Smooth muscle cell (in vitro differentiated cells): Measurements from ENCODE around the gene HEPACAM2. TPM values are rescaled to one million over a fixed set of nuclear protein-coding genes. Genes with fewer than 3 reads are reported as not detected.

Source experiments
- DNase-seq: peaks from one replicate; lab custom pipeline; 2025; ENCODE audit not compliant: unreplicated experiment; lab: John Stamatoyannopoulos, UW
- H2AFZ ChIP-seq: fragments of 200-600 bp; sonication (generic); 2 replicates; pipeline ENCODE4 v1.6.0; 2016; ENCODE audit warnings: antibody characterized with exemption, low read depth, mild to moderate bottlenecking
- H3F3A ChIP-seq: fragments of 200-600 bp; sonication (generic); 2 replicates; pipeline ENCODE4 v1.6.0; 2017; ENCODE audit warnings: antibody characterized with exemption, low read depth
- H3K27ac ChIP-seq: fragments of 200-600 bp; sonication (generic); 2 replicates; pipeline ENCODE4 v1.5.1; 2016; ENCODE audit warnings: low read depth, mild to moderate bottlenecking
- H3K27me3 ChIP-seq: fragments of 200-600 bp; sonication (generic); 2 replicates; pipeline ENCODE4 v1.6.1; 2016; ENCODE audit warnings: low read depth, mild to moderate bottlenecking
- H3K36me3 ChIP-seq: fragments of 200-600 bp; sonication (generic); 2 replicates; pipeline ENCODE4 v1.5.1; 2016; ENCODE audit warnings: low read depth
- H3K4me1 ChIP-seq: fragments of 200-600 bp; sonication (generic); 2 replicates; pipeline ENCODE4 v1.5.1; 2016; ENCODE audit warnings: low read depth
- H3K4me2 ChIP-seq: fragments of 200-600 bp; sonication (generic); 2 replicates; pipeline ENCODE4 v1.6.0; 2016; ENCODE audit warnings: mild to moderate bottlenecking
- H3K4me3 ChIP-seq: fragments of 200-600 bp; sonication (generic); 2 replicates; pipeline ENCODE4 v1.5.1; 2016; ENCODE audit warnings: mild to moderate bottlenecking
- H3K79me2 ChIP-seq: fragments of 200-600 bp; sonication (generic); 2 replicates; pipeline ENCODE4 v1.6.0; 2016; ENCODE audit warnings: low read depth, mild to moderate bottlenecking
- H3K9ac ChIP-seq: fragments of 200-600 bp; sonication (generic); 2 replicates; pipeline ENCODE4 v1.6.0; 2016; ENCODE audit warnings: low read depth
- H3K9me3 ChIP-seq: fragments of 200-600 bp; sonication (generic); replicated peaks from 2 replicates; pipeline ENCODE4 v1.5.1; 2016; ENCODE audit warnings: low read depth
- H4K20me1 ChIP-seq: fragments of 200-600 bp; sonication (generic); 2 replicates; pipeline ENCODE4 v1.6.0; 2016; ENCODE audit warnings: low read depth
- CTCF ChIP-seq: fragments of 200-600 bp; sonication (generic); IDR thresholded peaks from 2 replicates; pipeline ENCODE4 v1.5.1; 2017; ENCODE audit warnings: borderline replicate concordance, mild to moderate bottlenecking, antibody characterized with exemption; ENCODE audit not compliant: insufficient read depth, poor library complexity, severe bottlenecking
- WGBS: methylation state at CpG from one replicate; pipeline ENCODE4 v1.1.7; 2016; ENCODE audit warnings: low lambda C conversion rate; 5-methylcytosine and 5-hydroxymethylcytosine counted together
- polyA plus RNA-seq: library from polyadenylated mRNA; unstranded; fragments of >200 nt; fragmentation: Nextera tagmentation; extraction: Ambion mirVana; gene quantifications from 2 replicates; pipeline ENCODE4 v1.2.1, GENCODE V29; 2016
- total RNA-seq: library from RNA; depleted of rRNA; stranded (reverse); fragments of >200 nt; gene quantifications from 2 replicates; pipeline ENCODE4 v1.2.3, GENCODE V29; 2014

HEPACAM2 gene
- total and polyA plus RNA-seq, 2 experiments from 2014 or later, result not detected

DNA sequence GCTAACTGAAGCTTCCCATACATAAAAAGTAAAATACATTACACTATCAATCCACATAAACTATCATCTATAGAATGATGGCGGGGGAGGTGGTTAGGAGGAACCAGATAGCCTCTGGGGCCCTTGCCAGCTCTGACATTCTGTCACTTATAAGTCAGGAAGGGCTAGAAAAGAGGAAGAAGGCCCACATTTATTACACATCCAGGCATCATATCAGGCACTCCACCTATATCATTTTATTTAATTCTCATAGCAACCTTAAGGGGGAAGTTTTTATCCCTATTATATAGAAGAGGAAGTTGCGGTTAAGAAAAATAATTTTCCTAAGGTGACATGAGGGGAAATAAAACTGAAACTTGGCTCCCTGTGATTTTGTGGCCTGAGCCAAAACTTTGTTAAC, 29.9 kb downstream of the HEPACAM2 start:
- no peaks in the 10 kb centered on the region for H3K79me2 ChIP-seq

DNA sequence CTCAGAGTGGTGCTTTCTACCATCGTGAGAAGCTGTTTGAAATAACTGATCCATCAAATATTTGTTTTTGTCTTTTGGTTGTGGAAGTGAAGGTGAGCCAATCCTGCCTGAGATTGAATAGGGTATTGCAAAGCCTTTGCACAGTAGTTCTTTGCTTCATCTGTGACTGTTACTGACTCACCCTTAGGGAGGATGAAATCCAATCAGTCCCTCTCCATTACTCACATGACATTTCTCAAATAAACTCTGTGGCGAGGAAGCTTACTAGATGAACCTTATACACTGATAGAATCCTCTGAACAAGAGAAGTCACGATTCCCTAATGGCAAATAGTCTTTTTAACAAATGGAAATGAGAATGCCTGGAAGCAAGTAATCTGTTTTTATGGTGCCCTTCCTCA, 31.9 kb downstream of the HEPACAM2 start:
- H4K20me1 ChIP-seq, result no peaks in the 10 kb centered on the region
- H3K9me3 ChIP-seq, result no peaks in the 10 kb centered on the region
- DNase-seq, result no peak
- no peaks in the 10 kb centered on the region for H3K79me2 ChIP-seq
- H3K36me3 ChIP-seq, result no peaks in the 10 kb centered on the region
- no peak overlapping the region for H2AFZ ChIP-seq
- TF ChIP-seq CTCF, result no peak
- WGBS, result 50% methylated on average over 3 of the region's 3 CpGs
- H3K27me3 ChIP-seq, result peaks cover 55% of the 10 kb centered on the region
- H3K4me1 ChIP-seq, result no peaks in the 10 kb centered on the region
- no peak overlapping the region for H3K27ac ChIP-seq
- H3K4me3 ChIP-seq, result no peak overlapping the region
- H3K9ac ChIP-seq, result no peak overlapping the region
- no peaks in the 10 kb centered on the region for H3F3A ChIP-seq
- no peak overlapping the region for H3K4me2 ChIP-seq

More for the DNA sequence above, 29.9 kb downstream of the HEPACAM2 start:
- Histone ChIP-seq H3K4me1 (no peaks in the 10 kb centered on the region), H2AFZ (no peak overlapping the region), H3K27ac (no peak overlapping the region), H3K9ac (no peak overlapping the region), H4K20me1 (no peaks in the 10 kb centered on the region), H3F3A (no peaks in the 10 kb centered on the region), H3K4me2 (no peak overlapping the region), H3K27me3 (peaks cover 36% of the 10 kb centered on the region), H3K9me3 (no peaks in the 10 kb centered on the region), H3K4me3 (no peak overlapping the region), H3K36me3 (no peaks in the 10 kb centered on the region)
- 94% methylated on average over 2 of the region's 2 CpGs for WGBS
- no peak for TF ChIP-seq CTCF
- no peak for DNase-seq

DNA sequence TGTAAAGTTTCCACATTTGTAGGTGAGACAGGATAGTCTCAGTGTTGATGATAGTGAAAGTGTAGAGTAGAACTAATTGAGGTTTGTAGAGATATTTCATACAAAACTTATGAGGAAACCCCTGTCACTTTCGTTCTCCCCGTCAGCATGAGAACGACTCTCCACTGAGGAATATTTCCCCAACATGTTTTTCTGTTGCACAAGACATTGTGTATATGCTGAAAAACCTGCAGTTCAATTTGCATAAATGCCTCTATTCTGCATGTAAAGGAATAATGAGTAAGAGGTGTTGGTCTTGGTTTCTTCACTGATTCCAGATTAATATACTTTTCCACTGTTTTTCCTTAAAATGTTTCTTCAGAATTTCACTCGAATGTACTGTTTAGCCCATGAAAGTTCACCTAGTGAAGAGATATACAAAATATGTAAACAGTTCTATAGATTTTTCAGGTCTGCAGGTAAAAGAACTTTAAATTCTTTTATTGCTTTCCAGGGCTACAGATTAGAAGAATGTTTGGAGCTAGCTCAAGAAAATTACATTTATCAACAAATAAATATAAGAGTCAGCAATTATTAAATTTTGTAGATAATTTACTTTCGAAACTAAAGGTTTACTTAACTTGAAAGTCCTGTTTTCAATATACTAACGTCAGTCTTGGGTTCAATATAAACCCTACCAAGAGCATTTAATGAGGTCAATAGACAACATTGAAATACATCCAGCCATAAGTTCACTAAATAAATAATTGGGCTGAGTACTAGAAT, 37.2 kb downstream of the HEPACAM2 start:
- H3K9me3 ChIP-seq, result no peaks in the 10 kb centered on the region
- no peak overlapping the region for H2AFZ ChIP-seq
- no peaks in the 10 kb centered on the region for H3K79me2 ChIP-seq
- peaks cover 63% of the 10 kb centered on the region for H3K27me3 ChIP-seq
- no peaks in the 10 kb centered on the region for H4K20me1 ChIP-seq
- H3K4me2 ChIP-seq, result no peak overlapping the region
- H3F3A ChIP-seq, result no peaks in the 10 kb centered on the region
- DNase-seq, result no peak
- no peak overlapping the region for H3K9ac ChIP-seq
- no peak overlapping the region for H3K4me3 ChIP-seq
- TF ChIP-seq CTCF, result no peak
- 70% methylated on average over 6 of the region's 6 CpGs for WGBS
- no peaks in the 10 kb centered on the region for H3K4me1 ChIP-seq
- H3K36me3 ChIP-seq, result no peaks in the 10 kb centered on the region
- no peak overlapping the region for H3K27ac ChIP-seq

DNA sequence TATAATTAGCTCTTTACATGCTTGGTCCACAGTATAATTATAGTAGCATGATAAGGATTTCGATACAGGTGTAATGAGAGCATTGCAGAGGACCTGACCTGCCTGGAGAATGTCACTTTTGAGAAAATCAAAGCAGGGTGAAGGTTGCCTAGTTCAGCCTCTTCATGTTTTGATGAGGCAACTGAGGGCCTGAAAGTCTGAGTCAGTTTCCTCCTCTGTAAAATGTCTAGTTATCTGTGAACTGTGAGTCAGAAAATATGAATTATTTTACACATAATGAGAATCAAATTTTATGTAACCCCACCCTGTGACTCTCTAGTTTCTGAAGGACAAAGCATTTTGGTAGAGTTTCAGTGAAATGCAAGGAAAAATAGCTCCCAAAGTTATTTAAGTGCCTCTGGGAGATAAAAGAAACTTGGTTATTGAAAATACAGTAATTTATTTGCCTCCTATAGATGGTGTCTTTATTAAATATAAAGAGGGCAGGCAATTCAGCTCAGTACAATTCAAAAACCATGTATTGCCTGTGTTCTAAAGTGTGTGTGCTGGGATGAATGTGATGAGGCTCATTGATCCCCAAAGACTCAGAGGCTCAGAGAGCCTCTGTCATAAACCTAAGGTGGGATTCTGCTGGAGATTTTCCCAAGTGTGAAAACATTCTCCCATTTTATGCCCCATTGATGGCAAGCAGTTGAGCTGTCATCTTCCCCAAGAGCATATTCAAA, 40.8 kb downstream of the HEPACAM2 start:
- TF ChIP-seq CTCF, result no peak
- Histone ChIP-seq H3K27ac (no peak overlapping the region), H3K4me2 (no peak overlapping the region), H3K4me1 (no peaks in the 10 kb centered on the region), H3K4me3 (no peak overlapping the region), H3K79me2 (no peaks in the 10 kb centered on the region), H3K9me3 (no peaks in the 10 kb centered on the region), H3K27me3 (peaks cover 40% of the 10 kb centered on the region), H3F3A (no peaks in the 10 kb centered on the region), H4K20me1 (no peaks in the 10 kb centered on the region), H3K9ac (no peak overlapping the region), H3K36me3 (no peaks in the 10 kb centered on the region), H2AFZ (no peak overlapping the region)
- WGBS, result 33% methylated on average over 1 of the region's 1 CpG
- DNase-seq, result no peak
